ENCODE measurements around the gene ENOPH1. TPM values are rescaled to one million over a fixed set of nuclear protein-coding genes. Genes with fewer than 3 reads are reported as not detected.

ENOPH1 gene
- total RNA-seq, 2 experiments from 2014 or later: 67.7 to 71.9 TPM

GRCh38 chr4:82491251-82491960 lies 61.0 kb downstream of the ENOPH1 start:
- ChIA-PET POLR2A (no interaction called here), CTCF (no interaction called here)

DNA sequence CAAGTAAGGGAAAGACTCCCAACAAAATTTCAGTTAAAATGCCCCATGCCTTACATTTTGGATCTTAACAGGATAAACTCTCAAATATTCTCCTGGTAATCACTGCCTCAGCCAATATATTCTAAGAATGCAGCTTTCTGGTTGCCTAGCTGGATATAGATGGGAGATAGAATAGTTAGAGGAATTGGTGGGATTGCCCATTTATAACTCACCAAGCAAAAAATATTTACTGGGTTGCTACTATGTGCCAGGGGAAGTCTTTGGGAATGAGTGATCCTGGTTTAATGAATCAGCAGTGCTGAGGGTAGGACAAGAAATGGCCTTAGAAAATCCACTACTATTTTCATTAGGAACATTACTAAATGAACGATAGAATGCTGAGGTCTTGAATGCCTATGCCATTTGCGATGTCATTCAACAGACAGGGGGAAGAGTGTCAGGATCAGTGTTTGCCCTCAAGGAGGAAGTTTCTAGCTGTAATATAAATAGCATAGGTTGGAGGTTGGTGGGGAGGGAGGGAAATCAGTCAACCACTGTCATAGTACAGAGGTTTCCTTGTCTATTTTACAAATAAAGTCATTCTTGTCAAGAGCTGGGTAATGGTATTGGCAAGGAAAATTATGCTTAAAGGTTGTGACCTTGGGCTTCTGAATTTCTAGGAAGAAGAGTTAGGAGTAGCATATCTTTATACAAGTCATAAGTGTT lies 63.5 kb downstream of the ENOPH1 start:
- POLR2A ChIA-PET: no interaction called here
- CTCF ChIA-PET: no interaction called here

DNA sequence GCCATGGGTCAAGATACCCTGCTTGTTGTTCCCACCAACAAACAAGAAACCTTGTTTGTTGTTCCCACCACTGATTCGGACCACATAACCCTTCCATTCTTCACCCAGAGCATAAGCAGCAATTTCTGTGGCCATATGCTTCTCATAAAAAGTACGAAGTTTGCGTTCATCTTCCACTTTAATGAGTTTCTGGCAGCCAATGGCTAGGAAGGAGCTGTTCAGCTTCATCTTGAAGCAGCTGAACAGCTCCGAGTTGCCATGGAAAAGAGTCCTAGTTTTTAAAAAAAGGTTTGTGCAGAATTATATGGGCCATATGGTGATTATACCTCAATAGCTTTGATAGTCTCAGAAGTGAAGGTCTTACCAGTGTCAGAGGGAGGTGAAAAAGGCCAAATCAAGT lies 65.3 kb downstream of the ENOPH1 start:
- CTCF ChIA-PET: no interaction called here
- POLR2A ChIA-PET: no interaction called here

DNA sequence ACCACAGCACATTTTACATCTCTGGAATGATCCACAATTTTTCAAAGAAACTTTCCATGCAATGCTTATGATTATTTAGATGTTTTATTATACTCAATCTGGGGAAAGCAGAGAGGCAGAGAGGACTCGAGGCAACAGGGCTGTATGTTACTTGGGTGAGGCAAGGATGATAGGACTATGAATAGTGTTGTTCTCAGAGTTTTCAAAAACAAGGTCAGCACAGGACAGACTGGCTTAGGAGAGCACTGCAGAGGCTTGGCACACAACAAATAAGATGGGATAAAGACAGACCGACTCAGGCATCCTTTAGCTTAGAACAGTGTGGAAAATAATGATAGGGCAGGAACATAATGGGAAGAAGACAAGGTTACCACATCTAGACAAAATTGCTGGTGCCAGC lies 66.0 kb downstream of the ENOPH1 start:
- POLR2A ChIA-PET: no interaction called here

GRCh38 chr4:82499738-82500434 lies 69.5 kb downstream of the ENOPH1 start:
- POLR2A ChIA-PET: no interaction called here

More for the DNA sequence above, 66.0 kb downstream of the ENOPH1 start:
- CTCF ChIA-PET: no interaction called here

GRCh38 chr4:82500435-82501153 lies 70.2 kb downstream of the ENOPH1 start:
- POLR2A ChIA-PET: no interaction called here

More at GRCh38 chr4:82499738-82500434, 69.5 kb downstream of the ENOPH1 start:
- CTCF ChIA-PET: no interaction called here

GRCh38 chr4:82501154-82501442 lies 70.7 kb downstream of the ENOPH1 start:
- POLR2A ChIA-PET: no interaction called here

More at GRCh38 chr4:82500435-82501153, 70.2 kb downstream of the ENOPH1 start:
- CTCF ChIA-PET: no interaction called here

GRCh38 chr4:82508011-82508410 lies 77.6 kb downstream of the ENOPH1 start:
- POLR2A ChIA-PET: no interaction called here
- CTCF ChIA-PET: no interaction called here

More at GRCh38 chr4:82501154-82501442, 70.7 kb downstream of the ENOPH1 start:
- CTCF ChIA-PET: no interaction called here

DNA sequence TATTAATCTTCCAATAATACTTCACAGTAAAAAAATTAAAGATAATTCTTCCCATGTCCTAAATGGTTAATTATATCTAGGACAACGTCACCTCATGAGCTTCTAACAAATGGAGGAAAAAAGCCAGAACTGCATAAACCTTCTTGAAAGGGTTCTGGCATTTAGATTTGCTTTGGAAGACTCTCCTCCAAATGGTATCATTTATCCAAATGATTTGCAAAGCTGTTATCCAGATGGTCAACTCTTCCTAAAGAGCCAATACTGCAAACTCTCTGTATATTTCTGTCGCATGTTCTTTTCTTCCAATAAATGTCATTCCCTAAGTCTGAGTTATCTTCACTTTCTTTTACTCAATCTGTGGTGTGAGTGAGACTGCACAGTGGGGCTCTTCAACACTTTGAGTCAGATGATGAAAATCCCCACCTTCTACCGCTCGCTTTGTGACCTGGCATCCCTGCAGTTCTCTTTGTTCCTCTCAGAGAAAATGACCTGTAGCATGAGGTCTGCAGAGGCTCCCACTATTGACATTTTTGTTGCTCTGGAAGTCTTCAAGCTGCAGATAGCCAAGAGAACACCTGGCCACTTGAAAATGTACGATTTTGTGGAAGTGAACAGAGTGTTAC lies 78.5 kb downstream of the ENOPH1 start:
- ChIA-PET POLR2A (no interaction called here), CTCF (no interaction called here)

- CTCF ChIA-PET: no interaction called here
- POLR2A ChIA-PET: no interaction called here
Measured at GRCh38 chr4:82510216-82510615, 79.8 kb downstream of the ENOPH1 start.

Other genes with a start within 250 kb of the ENOPH1 start
- gene HNRNPD, start 56.6 kb upstream of the ENOPH1 start, total RNA-seq: 100 to 1,000 TPM; 482 to 488 TPM
- gene HNRNPDL, start 128 bp upstream of the ENOPH1 start, total RNA-seq: 100 to 1,000 TPM; 390 to 407 TPM
- gene TMEM150C, start 131.4 kb downstream of the ENOPH1 start, total RNA-seq: not detected